Right lung (tissue), 5 donors: ENCODE measurements around the gene FLNB. TPM values are rescaled to one million over a fixed set of nuclear protein-coding genes. Genes with fewer than 3 reads are reported as not detected.

Experiments
- DNase-seq, 2 donors: peaks; one replicate each; pipeline ENCODE4 v3.0.0-alpha.2; 2013
- polyA plus RNA-seq, 5 donors: library from polyadenylated mRNA; unstranded; fragments of 120-200 nt; gene quantifications; one replicate each; pipeline versions ENCODE4 v1.2.1 to v1.2.3, GENCODE V29; 2013; ENCODE audit warnings: inconsistent platforms in 1 of 5, low replicate concordance in 1 of 5; ENCODE audit not compliant: insufficient read length in 5 of 5, insufficient read depth in 1 of 5

The FLNB gene
- polyA plus RNA-seq, 5 donors: 80.3 to 103 (median 83.0) TPM

DNA sequence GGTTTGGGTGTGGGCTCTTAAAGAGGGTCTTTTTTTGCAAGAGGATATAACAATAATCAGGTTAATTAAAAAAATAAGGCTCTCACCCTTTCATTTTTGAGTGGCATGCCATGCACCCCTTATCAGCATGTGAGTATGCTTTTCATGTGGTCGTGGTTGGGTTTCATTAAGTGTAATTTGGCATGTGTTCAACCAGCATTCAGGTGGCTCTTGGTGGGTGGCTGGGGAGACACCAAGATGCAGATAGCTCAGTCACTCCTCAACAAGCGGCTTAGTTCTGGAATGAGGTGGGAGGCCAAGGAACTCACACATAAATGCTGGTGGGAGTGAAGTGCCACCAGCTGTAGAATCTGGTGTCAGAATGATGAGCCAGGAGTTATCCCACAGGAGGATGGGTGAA is 66.8 kb downstream of the FLNB start:
- DNase-seq: no peak

DNA sequence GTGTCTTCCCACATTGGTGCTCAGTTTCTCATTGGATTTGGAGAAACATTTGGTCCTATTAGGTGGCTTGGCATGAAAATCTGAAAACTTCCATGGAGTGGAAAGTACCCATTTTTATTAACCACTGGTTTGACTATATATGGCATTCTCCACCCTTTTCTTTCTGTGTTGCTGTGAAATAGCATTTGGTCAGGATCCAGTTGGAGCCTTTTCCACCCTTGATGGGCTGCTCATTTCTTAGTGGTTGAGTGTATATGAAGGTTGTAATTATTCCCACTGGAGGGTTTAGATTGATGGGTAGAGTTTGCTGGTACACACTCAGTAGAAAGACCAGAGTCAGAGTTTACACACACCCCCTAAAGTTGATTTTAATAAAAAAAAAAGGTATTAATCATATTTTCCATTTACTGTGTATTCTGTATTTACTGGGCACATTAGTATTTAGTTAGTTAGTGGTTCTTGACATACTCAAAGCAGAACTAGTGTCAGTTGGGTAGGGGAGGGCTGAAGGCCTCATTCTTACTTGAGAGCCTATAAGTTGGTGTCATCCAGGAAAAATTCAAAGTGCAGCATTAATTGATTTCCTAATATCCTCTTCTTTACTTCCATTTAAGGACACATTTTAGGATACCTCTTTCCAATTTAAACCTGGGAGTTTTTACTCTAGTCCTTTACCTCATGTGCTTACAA is 69.5 kb downstream of the FLNB start:
- no peak for DNase-seq

DNA sequence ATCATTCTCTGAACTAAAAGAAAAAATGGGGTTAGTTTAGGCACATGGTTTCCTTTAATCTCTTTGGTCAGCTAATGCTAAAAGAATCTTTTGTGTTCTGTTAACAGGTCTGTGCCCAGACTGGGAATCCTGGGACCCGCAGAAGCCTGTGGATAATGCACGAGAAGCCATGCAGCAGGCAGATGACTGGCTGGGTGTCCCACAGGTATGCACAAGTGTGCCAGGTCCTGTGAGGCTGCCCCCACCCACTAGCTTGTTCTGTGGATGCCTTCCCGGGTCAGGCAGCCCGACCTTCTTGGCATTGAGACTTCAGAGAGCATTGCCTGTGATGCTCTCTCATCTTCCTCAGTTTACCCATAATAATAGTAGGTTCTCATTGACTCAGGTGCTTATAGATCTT is 70.4 kb downstream of the FLNB start:
- DNase-seq: no peak

DNA sequence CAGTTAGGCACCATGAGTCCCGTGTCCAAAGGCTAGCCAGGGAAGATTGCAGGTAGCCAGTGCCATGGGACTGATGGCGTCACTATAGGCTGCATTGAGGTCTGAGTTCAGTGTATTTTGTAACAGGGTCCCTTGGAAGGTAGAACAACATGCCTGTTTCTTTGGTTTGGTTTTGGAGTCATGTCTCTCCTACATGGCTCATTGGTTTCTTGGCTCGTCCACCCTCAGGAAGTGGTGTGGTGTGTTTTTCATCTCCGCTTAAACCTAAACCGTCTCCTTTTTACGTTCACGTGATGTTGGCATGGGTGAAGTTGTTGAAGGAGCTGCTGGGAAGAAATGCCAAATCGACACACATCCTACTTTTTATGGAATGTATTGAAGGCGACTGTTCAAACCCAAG is 71.6 kb downstream of the FLNB start:
- DNase-seq: no peak

DNA sequence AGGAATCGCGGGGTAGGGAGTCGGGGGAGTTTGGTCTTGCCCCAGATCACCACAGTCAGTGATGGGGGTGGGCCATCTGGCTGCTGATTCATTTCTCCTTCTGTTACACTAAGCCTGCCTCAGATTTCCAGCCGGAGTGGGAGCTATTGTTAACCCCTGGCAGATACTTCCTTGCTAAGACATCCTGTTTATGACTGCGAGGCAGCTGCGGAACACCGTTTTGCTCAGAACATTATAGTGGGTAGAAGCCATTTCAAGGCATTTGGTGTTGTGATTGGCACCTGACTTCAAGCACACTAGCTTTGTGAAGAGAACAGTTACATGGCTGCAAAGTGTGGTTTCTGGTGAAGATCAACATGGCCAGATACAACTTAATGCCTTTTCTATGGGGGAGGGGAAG is 73.8 kb downstream of the FLNB start:
- no peak for DNase-seq

DNA sequence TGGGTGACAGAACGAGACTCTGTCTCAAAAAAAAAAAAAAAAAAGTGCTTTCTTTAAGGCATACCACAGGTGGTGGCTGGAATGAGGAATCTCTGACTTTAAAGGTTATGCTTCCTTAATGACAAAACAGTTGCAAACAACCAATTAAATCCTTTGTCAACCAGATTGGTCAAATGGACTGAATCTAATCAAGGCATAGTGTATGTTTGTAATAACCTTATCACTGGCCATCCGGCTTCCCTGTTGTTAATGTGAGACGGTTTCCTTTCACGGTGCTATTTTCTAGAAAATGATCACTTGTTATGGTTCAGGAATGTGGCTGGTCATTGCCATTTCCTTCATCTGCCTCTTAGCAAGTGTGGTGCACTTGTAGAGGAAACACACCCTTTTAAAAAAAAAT is 75.9 kb downstream of the FLNB start:
- DNase-seq: no peak

DNA sequence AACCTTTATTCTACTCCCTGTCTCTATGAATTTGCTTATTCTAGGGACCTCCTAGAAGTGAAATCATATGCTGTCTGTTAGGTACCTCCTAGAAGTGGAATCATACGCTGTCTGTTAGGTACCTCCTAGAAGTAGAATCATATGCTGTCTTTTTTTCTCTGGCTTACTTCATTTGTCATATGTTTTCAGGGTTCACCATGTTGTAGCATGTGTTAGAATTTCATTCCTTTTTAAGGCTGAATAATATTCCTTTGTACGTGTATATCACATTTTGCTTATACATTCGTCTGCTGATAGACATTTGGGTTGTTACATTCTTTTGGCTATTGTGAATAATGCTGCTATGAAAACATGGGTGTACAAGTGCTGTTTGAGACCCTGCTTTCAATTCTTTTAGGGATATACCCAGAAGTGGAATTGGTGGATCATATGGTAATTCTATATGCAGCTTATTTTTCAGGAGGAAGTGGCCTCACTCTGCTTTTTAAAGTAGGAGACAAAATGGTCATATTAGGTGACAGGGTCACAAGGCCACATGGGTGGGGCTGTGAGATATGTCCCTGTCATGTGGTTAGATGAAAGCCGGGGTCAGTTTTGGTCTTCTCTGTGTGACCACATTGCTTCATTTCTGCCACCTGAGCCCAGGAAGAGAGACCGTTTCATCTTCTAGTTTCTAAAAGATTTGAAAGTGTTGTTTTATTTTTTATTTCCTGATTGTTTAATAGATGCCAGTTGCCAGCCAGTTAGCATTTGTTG is 76.7 kb downstream of the FLNB start:
- no peak for DNase-seq

DNA sequence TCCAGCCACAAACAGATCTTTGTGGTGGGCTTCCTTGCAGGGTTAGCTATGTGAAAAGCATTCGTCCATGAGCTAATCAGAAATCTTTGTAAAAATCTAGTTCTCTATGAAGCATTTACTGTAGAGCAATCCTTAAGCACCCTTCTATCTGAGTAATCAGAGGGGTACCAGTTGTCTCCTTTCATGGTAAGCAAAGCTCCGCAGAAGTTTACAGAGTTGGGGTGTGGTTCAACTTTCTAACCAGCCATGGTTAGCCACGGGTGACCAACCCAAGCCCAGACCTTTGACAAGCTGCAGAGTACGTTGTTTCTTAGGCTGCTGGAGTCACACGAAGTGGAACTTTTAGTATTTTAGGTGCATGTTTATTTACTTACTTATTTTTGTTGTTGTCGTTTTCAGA is 77.4 kb downstream of the FLNB start:
- DNase-seq: no peak

DNA sequence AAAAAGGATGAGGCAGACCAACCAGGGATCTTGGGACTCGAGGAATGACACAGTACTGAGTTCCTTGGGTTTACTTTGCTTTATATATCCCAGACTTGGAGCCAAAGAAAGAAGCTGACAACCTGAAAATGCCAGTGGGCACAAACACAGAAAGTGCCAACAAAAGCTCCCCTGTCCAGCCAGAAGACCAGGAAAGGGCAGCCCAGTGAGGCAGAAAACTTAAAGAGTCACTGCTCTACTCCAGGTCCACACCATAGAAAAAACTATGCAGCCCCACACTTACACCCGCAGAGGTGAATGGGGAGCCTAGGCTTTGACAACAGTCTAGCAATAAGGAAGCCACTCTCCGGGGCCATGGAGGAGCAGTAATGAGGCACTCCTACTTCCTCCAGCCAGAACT is 80.3 kb downstream of the FLNB start:
- DNase-seq: no peak

- no peak for DNase-seq
Observed at GRCh38 chr3:58090351-58090750, 82.1 kb downstream of the FLNB start.

GRCh38 chr3:58092521-58092920 is 84.3 kb downstream of the FLNB start:
- no peak for DNase-seq

DNA sequence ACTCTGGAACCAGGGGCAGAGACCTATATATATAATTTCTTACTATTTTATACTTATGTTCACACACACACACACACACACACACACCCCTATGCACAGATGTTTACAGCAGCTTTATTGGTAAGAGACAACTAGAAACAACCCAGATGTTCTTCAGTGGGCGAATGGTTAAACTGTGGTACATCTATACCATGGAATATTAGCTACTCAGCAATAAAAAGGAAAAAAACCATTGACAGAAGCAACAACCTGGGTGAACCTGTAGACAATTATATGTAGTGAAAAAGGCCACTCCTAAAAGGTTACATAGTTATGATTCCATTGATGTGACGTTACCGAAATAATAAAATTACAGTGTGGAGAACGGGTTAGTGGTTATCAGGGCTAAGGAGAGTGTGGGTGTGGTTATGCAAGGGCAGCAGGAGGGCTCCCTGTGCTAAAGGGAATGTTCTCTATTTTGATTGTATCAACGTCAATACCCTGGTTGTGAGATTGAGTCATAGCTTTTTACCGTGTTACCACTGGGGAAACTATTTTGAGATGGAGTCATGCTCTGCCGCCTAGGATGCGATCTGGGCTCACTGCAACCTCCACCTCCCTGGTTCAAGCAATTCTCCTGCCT is 85.5 kb downstream of the FLNB start:
- DNase-seq: no peak

DNA sequence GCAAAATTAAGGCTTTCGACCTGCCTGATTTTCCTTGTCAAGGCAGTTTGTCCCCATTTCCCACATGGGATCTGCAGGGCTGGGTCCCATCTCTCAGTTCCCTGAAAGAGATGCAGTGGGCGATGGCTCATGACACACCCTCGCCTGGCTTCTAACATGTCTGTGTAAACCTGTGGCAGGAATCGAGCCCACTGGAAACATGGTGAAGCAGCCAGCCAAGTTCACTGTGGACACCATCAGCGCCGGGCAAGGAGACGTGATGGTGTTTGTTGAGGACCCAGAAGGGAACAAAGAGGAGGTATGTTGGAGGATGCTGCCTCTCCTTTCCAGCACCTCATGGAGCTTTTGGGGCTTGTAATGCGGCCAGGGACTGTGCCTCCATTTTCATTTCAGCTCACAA is 86.4 kb downstream of the FLNB start:
- DNase-seq: no peak

DNA sequence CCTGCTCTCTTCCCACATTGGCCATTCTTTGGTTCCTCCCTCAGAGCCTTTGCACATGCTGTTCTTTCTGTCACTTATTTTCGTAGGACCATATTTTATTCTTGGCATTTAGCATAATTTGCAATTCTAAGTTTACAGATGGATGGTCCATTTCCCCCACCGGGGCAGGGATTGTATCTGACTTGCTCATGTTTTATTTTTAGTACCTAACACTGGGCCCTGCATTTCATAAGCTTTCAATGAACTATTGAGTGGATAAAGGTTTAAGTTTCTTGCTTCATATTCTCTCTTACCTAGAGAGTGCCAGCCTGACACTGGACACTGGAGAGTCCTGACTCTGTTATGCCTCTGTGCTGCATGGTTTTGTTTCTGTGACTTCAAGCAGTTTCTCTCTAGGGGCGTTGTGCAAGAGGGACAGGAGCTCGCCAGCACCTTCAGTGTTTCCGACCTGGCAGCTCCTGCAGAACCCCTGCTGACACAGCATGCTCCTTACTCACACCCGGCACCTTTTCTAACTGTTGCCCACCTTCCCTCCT is 87.4 kb downstream of the FLNB start:
- no peak for DNase-seq

- no peak for DNase-seq
Observed at GRCh38 chr3:58098531-58098930, 90.3 kb downstream of the FLNB start.

DNA sequence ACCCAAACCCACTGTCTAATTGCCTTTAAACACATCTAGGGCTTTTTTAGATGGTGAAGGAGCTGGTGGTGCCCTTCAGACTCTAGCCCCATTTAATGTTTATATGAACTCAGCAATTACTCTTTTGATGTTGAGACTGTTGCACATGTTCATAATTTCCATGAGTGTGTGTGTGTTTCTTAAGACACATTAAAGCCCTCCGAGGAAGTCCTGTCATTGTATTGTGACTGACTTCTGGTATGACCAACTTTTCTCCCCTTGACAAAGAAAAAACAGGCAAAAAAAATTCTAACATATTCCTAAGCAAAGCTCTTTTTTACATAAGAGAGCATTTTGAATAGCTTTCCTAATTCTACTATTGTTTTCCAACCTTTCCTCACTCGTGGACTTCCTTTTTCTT is 91.6 kb downstream of the FLNB start:
- no peak for DNase-seq

- DNase-seq: no peak
Observed at GRCh38 chr3:58101499-58102389, 93.5 kb downstream of the FLNB start.

GRCh38 chr3:58102390-58102750 is 94.1 kb downstream of the FLNB start:
- DNase-seq: no peak

- no peak for DNase-seq
Observed at GRCh38 chr3:58102976-58103451, 94.8 kb downstream of the FLNB start.

GRCh38 chr3:58104151-58104550 is 95.9 kb downstream of the FLNB start:
- no peak for DNase-seq

GRCh38 chr3:58104712-58105111 is 96.5 kb downstream of the FLNB start:
- no peak for DNase-seq

DNA sequence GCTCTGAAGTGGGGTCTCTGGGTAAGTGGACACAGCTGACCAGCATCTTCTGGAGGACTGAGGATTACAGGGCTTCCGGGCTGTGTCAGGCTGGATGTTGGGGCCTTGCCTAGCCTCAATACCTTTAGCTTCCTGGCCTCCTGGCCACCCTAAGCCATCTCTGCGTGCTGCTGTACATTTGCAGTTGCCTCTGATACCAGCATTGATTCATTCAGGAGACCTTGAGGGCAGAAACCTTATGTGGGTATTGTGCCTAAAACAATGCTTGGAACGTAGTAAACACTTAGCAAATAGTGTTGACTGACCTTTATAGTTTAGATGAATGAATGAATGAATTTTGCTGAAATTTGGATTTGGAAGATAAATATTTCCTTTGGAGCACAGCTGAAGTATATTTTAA is 97.0 kb downstream of the FLNB start:
- DNase-seq: no peak
